ENCODE data around the gene XYLT1. TPM values are rescaled to one million over a fixed set of nuclear protein-coding genes. Genes with fewer than 3 reads are reported as not detected.

The XYLT1 gene
- polyA plus RNA-seq, 1 of the 3 experiments (the other 2 are of a cell fraction): 17.6 TPM

- peaks cover 0 to 14% of the 10 kb centered on the region in 2 experiments for H3K36me3 ChIP-seq (replicated peaks in 1 of 2; ENCODE audit: control insufficient read depth in 1 of 2, insufficient read depth in 2 of 2, low read length in 1 of 2)
- CTCF ChIA-PET: interaction anchor here (1.2 kb wide), 1 partner anchor 10 kb away, joined by 4 read pairs; no protein-coding TSS in a partner anchor
- no peak overlapping the region for H3K4me2 ChIP-seq
- POLR2A ChIA-PET: no interaction called here
- no peaks in the 10 kb centered on the region for H3K27me3 ChIP-seq (ENCODE audit: insufficient read depth)
- H3K9ac ChIP-seq: no peak overlapping the region
- H2AFZ ChIP-seq (ENCODE audit: low read depth): no peak overlapping the region
- H3K4me3 ChIP-seq (ENCODE audit: low read depth in 2 of 2, low read length in 1 of 2): no peak overlapping the region
- peaks cover 100% of the 10 kb centered on the region for H3K79me2 ChIP-seq (ENCODE audit: insufficient read depth)
- no peaks in the 10 kb centered on the region for H3K9me3 ChIP-seq
- no peaks in the 10 kb centered on the region for H3K9me2 ChIP-seq
- H3K4me1 ChIP-seq (ENCODE audit: control insufficient read depth in 1 of 2, insufficient read depth in 2 of 2, low read depth in 1 of 2, low read length in 1 of 2): peaks cover under 1 to 70% of the 10 kb centered on the region in 2 experiments; a peak in 2 of 4 replicates
- peaks cover 100% of the 10 kb centered on the region for H4K20me1 ChIP-seq (ENCODE audit: insufficient read depth)
- TF ChIP-seq POLR2AphosphoS5 (IDR thresholded peaks at IDR 0.05; ENCODE audit: low read depth, low read length) (no peak), MEF2A (IDR thresholded peaks at IDR 0.05; ENCODE audit: borderline replicate concordance, low read depth) (no peak), SMC3 (IDR thresholded peaks at IDR 0.05; ENCODE audit: low read depth, low read length) (no peak), JUND (IDR thresholded peaks at IDR 0.05) (no peak), NRF1 (IDR thresholded peaks at IDR 0.05; ENCODE audit: low read depth, low read length) (no peak), USF1 (IDR thresholded peaks at IDR 0.05; ENCODE audit: borderline replicate concordance, low read depth) (no peak), GABPA (IDR thresholded peaks at IDR 0.05; ENCODE audit: low read depth) (no peak), EP300 (IDR thresholded peaks at IDR 0.05; ENCODE audit: borderline replicate concordance in 1 of 2, low read depth in 1 of 2, low read length in 1 of 2) (no peak), RFX5 (IDR thresholded peaks at IDR 0.05; ENCODE audit: low read length) (no peak), FOXJ3 (CRISPR knock-in tag; IDR thresholded peaks at IDR 0.05) (no peak), NFIC (IDR thresholded peaks at IDR 0.05; ENCODE audit: borderline replicate concordance) (no peak), TCF12 (IDR thresholded peaks at IDR 0.05) (no peak), FOSL2 (IDR thresholded peaks at IDR 0.05; ENCODE audit: borderline replicate concordance, low read depth) (no peak), CHD2 (IDR thresholded peaks at IDR 0.05; ENCODE audit: low read length, partially characterized antibody) (no peak), YY1 (IDR thresholded peaks at IDR 0.05; ENCODE audit: low read depth) (no peak), RCOR1 (IDR thresholded peaks at IDR 0.05; ENCODE audit: low read length) (no peak), ZBTB33 (IDR thresholded peaks at IDR 0.05; ENCODE audit: borderline replicate concordance, low read depth) (no peak), REST (IDR thresholded peaks at IDR 0.05; ENCODE audit: low read depth, low read length) (no peak)
- peak overlapping the region in 1 of 2 experiments; percentile 94; a peak in 1 of 4 replicates for H3K27ac ChIP-seq (ENCODE audit: low read depth in 2 of 2, low read length in 1 of 2)
- WGBS (ENCODE audit: low lambda C conversion rate): 87% methylated on average over 3 of the region's 3 CpGs
- peaks cover 35% of the 10 kb centered on the region for H3F3A ChIP-seq (replicated peaks; ENCODE audit: insufficient read depth)
- DNase-seq: no peak
Measured at GRCh38 chr16:17373533-17373932, 97.2 kb downstream of the XYLT1 start.

All from SK-N-SH (cell line).